Measurements from ENCODE around the gene ELL.

GRCh38 chr19:18476507-18477041 is 45.3 kb downstream of the ELL start:
- TF ChIP-seq POLR2A (IDR thresholded peaks at IDR 0.05) (no peak), CTCF (IDR thresholded peaks at IDR 0.05) (no peak)

All from esophagus squamous epithelium (tissue), 4 donors.